A549 (cell line): ENCODE data around the gene MOB2. TPM values are rescaled to one million over a fixed set of nuclear protein-coding genes. Genes with fewer than 3 reads are reported as not detected.

Source experiments
- ATAC-seq, 2 experiments: fragments of 200-7000 bp in 1 of 2; fragments of >200 bp in 1 of 2; cut with Nextera tagmentation in 1 of 2; cut with Tn5 transposase in 1 of 2; 3 replicates each; pipeline versions ENCODE4 v1.8.0 to v1.9.1; 2018 to 2020; ENCODE audit warnings: mild to moderate bottlenecking in 1 of 2, moderate library complexity in 1 of 2
- CTCF ChIA-PET: fragments of 300-600 bp; sonication (Branson Sonifier 250); formaldehyde crosslinking; extraction: SDS; loops from one replicate; lab custom pipeline; 2021; ENCODE audit warnings: antibody characterized with exemption, inconsistent platforms; lab: Yijun Ruan, JAX
- POLR2A ChIA-PET: fragments of 350-600 bp; formaldehyde crosslinking; extraction: SDS; loops from one replicate; lab custom pipeline; 2021; ENCODE audit warnings: antibody characterized with exemption, inconsistent platforms; lab: Yijun Ruan, JAX
- DNase-seq, 2 experiments: peaks; one replicate each; pipeline versions ENCODE4 v3.0.0 to v3.0.0-alpha.2; 2011 to 2016; ENCODE audit warnings: low read depth in 1 of 2, low spot score in 1 of 2
- FAIRE-seq: peaks from 2 replicates; lab custom pipeline; 2011; peaks lifted over from hg19 to GRCh38; lab: Jason Lieb, UNC
- H3K27ac ChIP-seq, 2 experiments: fragments of >200 bp; sonication (Bioruptor Twin); formaldehyde crosslinking; 3 replicates each; pipeline ENCODE4 v1.5.1; 2016 to 2017
- H3K4me1 ChIP-seq: fragments of >200 bp; sonication (Bioruptor Twin); formaldehyde crosslinking; 3 replicates; pipeline ENCODE4 v1.6.1; 2016
- H3K4me2 ChIP-seq: fragments of >200 bp; sonication (Bioruptor Twin); formaldehyde crosslinking; 3 replicates; pipeline ENCODE4 v1.6.1; 2016
- H3K4me3 ChIP-seq: fragments of >200 bp; sonication (Bioruptor Twin); formaldehyde crosslinking; 3 replicates; pipeline ENCODE4 v1.5.1; 2016
- H3K9me3 ChIP-seq: fragments of >200 bp; sonication (Bioruptor Twin); formaldehyde crosslinking; 3 replicates; pipeline ENCODE4 v1.6.1; 2016
- BCL3 ChIP-seq: fragments of >200 bp; sonication (Bioruptor Twin); formaldehyde crosslinking; IDR thresholded peaks from 3 replicates; pipeline ENCODE4 v1.6.1; 2016
- CBX2 ChIP-seq: fragments of 200-600 bp; sonication (generic); IDR thresholded peaks from 2 replicates; pipeline ENCODE4 v1.6.1; 2016; ENCODE audit warnings: low read depth, mild to moderate bottlenecking, borderline replicate concordance
- CBX8 ChIP-seq: fragments of 200-600 bp; sonication (generic); IDR thresholded peaks from 2 replicates; pipeline ENCODE4 v1.6.1; 2016
- CHD4 ChIP-seq: fragments of 200-600 bp; sonication (generic); IDR thresholded peaks from 2 replicates; pipeline ENCODE4 v1.6.1; 2016; ENCODE audit warnings: antibody characterized with exemption, mild to moderate bottlenecking, borderline replicate concordance
- EHMT2 ChIP-seq: fragments of 200-600 bp; sonication (generic); IDR thresholded peaks from 2 replicates; pipeline ENCODE4 v1.6.1; 2016; ENCODE audit warnings: antibody characterized with exemption, low read depth, mild to moderate bottlenecking, moderate library complexity
- ELK1 ChIP-seq: fragments of 150-350 bp; IDR thresholded peaks from 2 replicates; pipeline ENCODE4 v1.6.1; 2014; ENCODE audit warnings: low read depth, mild to moderate bottlenecking, low read length
- EP300 ChIP-seq, 2 experiments: fragments of >200 bp; sonication (Bioruptor Twin); formaldehyde crosslinking; IDR thresholded peaks; 2 replicates in 1 of 2; 3 replicates in 1 of 2; pipeline ENCODE4 v1.6.1; 2016 to 2017
- HDAC2 ChIP-seq: fragments of 200-600 bp; sonication (generic); IDR thresholded peaks from 2 replicates; pipeline ENCODE4 v1.6.1; 2016
- HES2 ChIP-seq: fragments of >200 bp; sonication (Bioruptor Twin); formaldehyde crosslinking; IDR thresholded peaks from 2 replicates; pipeline ENCODE4 v1.6.1; 2016
- HMGXB4 ChIP-seq: fragments of 250-450 bp; sonication (Bioruptor Pico); IDR thresholded peaks from 2 replicates; pipeline ENCODE4 v1.5.0; 2021; ENCODE audit warnings: mild to moderate bottlenecking, moderate library complexity, borderline replicate concordance
- HOXB13 ChIP-seq: fragments of 250-450 bp; sonication (Bioruptor Pico); IDR thresholded peaks from 2 replicates; pipeline ENCODE4 v1.5.0; 2020; ENCODE audit warnings: low read depth, mild to moderate bottlenecking, moderate library complexity
- HOXB5 ChIP-seq: fragments of 250-450 bp; sonication (Bioruptor Pico); IDR thresholded peaks from 2 replicates; pipeline ENCODE4 v1.5.0; 2020; ENCODE audit warnings: mild to moderate bottlenecking, moderate library complexity
- JUN ChIP-seq, 2 experiments: fragments of >200 bp; sonication (Bioruptor Twin); formaldehyde crosslinking; IDR thresholded peaks; 2 replicates in 1 of 2; 3 replicates in 1 of 2; pipeline ENCODE4 v1.6.1; 2016 to 2017
- JUNB ChIP-seq: fragments of >200 bp; sonication (Bioruptor Twin); formaldehyde crosslinking; IDR thresholded peaks from 2 replicates; pipeline ENCODE4 v1.6.1; 2016
- MAZ ChIP-seq: fragments of 150-350 bp; IDR thresholded peaks from 2 replicates; pipeline ENCODE4 v1.6.1; 2014; ENCODE audit warnings: antibody characterized with exemption, low read depth, low read length, borderline replicate concordance
- MYC ChIP-seq: IDR thresholded peaks from 2 replicates; pipeline ENCODE4 v1.6.1; 2012; ENCODE audit warnings: mild to moderate bottlenecking, inconsistent platforms, low read length, improper control_type of control experiment, borderline replicate concordance
- NFE2L2 ChIP-seq: fragments of 150-350 bp; conservative IDR thresholded peaks from 2 replicates; pipeline ENCODE4 v1.6.1; 2014; ENCODE audit warnings: low read length
- NR3C1 ChIP-seq: fragments of >200 bp; sonication (Bioruptor Twin); formaldehyde crosslinking; IDR thresholded peaks from 3 replicates; pipeline ENCODE4 v1.6.1; 2017
- PHF8 ChIP-seq: fragments of 200-600 bp; sonication (generic); IDR thresholded peaks from 2 replicates; pipeline ENCODE4 v1.6.1; 2016; ENCODE audit warnings: low read depth, mild to moderate bottlenecking, antibody characterized with exemption, moderate library complexity, borderline replicate concordance
- RARB ChIP-seq: fragments of 250-450 bp; sonication (Bioruptor Pico); IDR thresholded peaks from 2 replicates; pipeline ENCODE4 v1.8.0; 2021; ENCODE audit warnings: mild to moderate bottlenecking, moderate library complexity
- SMC3 ChIP-seq: fragments of >200 bp; sonication (Bioruptor Twin); formaldehyde crosslinking; IDR thresholded peaks from 3 replicates; pipeline ENCODE4 v1.6.1; 2018; ENCODE audit warnings: inconsistent platforms
- TFCP2L1 ChIP-seq: fragments of 250-450 bp; sonication (Bioruptor Pico); IDR thresholded peaks from 2 replicates; pipeline ENCODE4 v1.5.0; 2021; ENCODE audit warnings: mild to moderate bottlenecking
- TP53 ChIP-seq: fragments of 250-450 bp; sonication (Bioruptor Pico); IDR thresholded peaks from 2 replicates; pipeline ENCODE4 v1.5.0; 2021; ENCODE audit warnings: mild to moderate bottlenecking, moderate library complexity
- ZC3H11A ChIP-seq: fragments of 450-650 bp; IDR thresholded peaks from 2 replicates; pipeline ENCODE4 v1.6.1; 2014; ENCODE audit warnings: antibody characterized with exemption, mild to moderate bottlenecking
- ZNF302 ChIP-seq: fragments of 250-450 bp; sonication (Bioruptor Pico); IDR thresholded peaks from 2 replicates; pipeline ENCODE4 v1.9.0; 2021; ENCODE audit warnings: inconsistent platforms, mild to moderate bottlenecking, moderate library complexity
- ZSCAN20 ChIP-seq: fragments of 250-450 bp; sonication (Bioruptor Pico); IDR thresholded peaks from 2 replicates; pipeline ENCODE4 v1.8.0; 2022; ENCODE audit warnings: mild to moderate bottlenecking, moderate library complexity
- WGBS: methylation state at CpG from one replicate; pipeline ENCODE4 v1.1.6; 2017; ENCODE audit errors: missing lambda C conversion rate; 5-methylcytosine and 5-hydroxymethylcytosine counted together
- polyA plus RNA-seq, 4 experiments: library from polyadenylated mRNA; depleted of rRNA in 3 of 4; stranded (reverse); fragments of >200 nt; fragmentation: RNase III in 1 of 4; extraction: RNeasy Plus Mini Kit Qiagen cat#74134 plus additional on column Dnase treatment in 1 of 4; gene quantifications; 2 replicates in 3 of 4; 3 replicates in 1 of 4; pipeline ENCODE4 v1.2.3, GENCODE V29; 2011 to 2017
- TF ChIP-seq, protein P1 (sequence below): fragments of 450-650 bp; IDR thresholded peaks from 2 replicates; pipeline ENCODE4 v1.6.1; 2014; ENCODE audit warnings: antibody characterized with exemption
- TF ChIP-seq, protein P2 (sequence below): fragments of 250-450 bp; sonication (Bioruptor Pico); IDR thresholded peaks from 2 replicates; pipeline ENCODE4 v1.5.0; 2020; ENCODE audit warnings: low read depth, mild to moderate bottlenecking, moderate library complexity

MOB2 gene
- polyA plus RNA-seq, 2 of the 4 experiments (the other 2 are of a cell fraction) = 25.4 to 38.2 TPM

GRCh38 chr11:1533342-1533725, 46.8 kb upstream of the MOB2 start:
- no peak for ATAC-seq
- CTCF ChIA-PET = interaction anchor here (1.3 to 1.7 kb wide), 2 partner anchors 13 to 41 kb away, joined by 8 read pairs; no protein-coding TSS in a partner anchor
- TF ChIP-seq HMGXB4 = no peak
- no peak for TF ChIP-seq CBX8
- no peak for TF ChIP-seq HOXB13 (CRISPR knock-in tag)
- no peak for TF ChIP-seq CBX2
- TF ChIP-seq TP53 = no peak
- TF ChIP-seq ELK1 = no peak
- TF ChIP-seq TFCP2L1 (CRISPR knock-in tag) = no peak
- no peak for TF ChIP-seq HES2
- TF ChIP-seq NR3C1 = no peak
- TF ChIP-seq JUN (IDR thresholded peaks at IDR 0.05) = no peak
- TF ChIP-seq MYC = no peak
- TF ChIP-seq RARB (CRISPR knock-in tag) = no peak
- TF ChIP-seq ZC3H11A = no peak
- no peak for TF ChIP-seq MAZ
- no peak for TF ChIP-seq ZNF302 (CRISPR knock-in tag)
- TF ChIP-seq HDAC2 = no peak
- no peak for TF ChIP-seq SMC3
- TF ChIP-seq BCL3 = no peak
- Histone ChIP-seq H3K4me3 (no peak overlapping the region), H3K27ac (no peak overlapping the region), H3K9me3 (no peaks in the 10 kb centered on the region), H3K4me2 (no peak overlapping the region), H3K4me1 (no peaks in the 10 kb centered on the region)
- POLR2A ChIA-PET = no interaction called here
- over 99% methylated on average over 9 of the region's 10 CpGs for WGBS
- no peak for DNase-seq
- no peak for FAIRE-seq

DNA sequence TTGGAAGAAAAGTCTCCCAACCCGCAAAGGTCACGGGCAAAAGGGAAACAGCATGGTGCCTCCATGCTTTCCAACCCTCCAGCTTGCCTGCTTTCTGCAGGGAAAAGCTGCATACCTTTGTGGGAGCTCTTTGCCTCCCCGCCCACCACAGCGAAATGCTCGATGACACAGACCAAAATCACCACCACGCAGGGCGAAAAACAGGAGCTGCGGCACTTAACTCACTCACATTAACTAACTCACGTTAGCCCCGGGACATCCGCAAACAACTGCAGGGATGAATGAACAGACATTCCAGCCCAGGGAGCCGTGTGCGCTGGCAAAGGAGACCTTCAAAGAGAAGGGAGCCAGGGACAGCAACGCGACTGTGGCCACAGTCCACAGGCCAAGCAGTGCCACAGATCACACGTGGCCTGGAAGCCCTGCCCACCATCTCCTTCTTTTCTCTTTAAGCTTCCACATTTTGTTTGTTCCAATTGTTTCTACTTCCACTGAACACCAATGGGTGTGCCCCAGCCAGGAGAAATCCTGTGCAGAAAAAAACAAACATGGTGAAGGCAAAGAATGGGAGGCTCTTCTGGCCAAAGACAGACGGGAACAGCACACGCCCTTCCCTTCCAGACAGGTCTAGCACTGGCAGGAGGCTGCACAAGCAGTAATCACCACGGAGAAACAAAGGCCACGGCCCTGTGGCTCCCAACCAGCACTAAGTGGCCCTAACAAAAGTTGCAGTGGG, 46.2 kb upstream of the MOB2 start:
- H3K4me2 ChIP-seq = no peak overlapping the region
- no peak overlapping the region for H3K4me3 ChIP-seq
- CTCF ChIA-PET = interaction anchor here (1.3 to 1.8 kb wide), 4 partner anchors 14 to 42 kb away, joined by 5 to 9 read pairs (median 8); no protein-coding TSS in a partner anchor
- no peak for DNase-seq
- FAIRE-seq = no peak
- TF ChIP-seq TP53 (no peak), HOXB5 (CRISPR knock-in tag) (no peak), HES2 (no peak), CHD4 (no peak), ZSCAN20 (CRISPR knock-in tag) (no peak), PHF8 (no peak), NR3C1 (no peak), ZC3H11A (no peak), NFE2L2 (no peak), EP300 (IDR thresholded peaks at IDR 0.05) (no peak), EHMT2 (no peak), JUNB (no peak)
- TF ChIP-seq, protein P1, sequence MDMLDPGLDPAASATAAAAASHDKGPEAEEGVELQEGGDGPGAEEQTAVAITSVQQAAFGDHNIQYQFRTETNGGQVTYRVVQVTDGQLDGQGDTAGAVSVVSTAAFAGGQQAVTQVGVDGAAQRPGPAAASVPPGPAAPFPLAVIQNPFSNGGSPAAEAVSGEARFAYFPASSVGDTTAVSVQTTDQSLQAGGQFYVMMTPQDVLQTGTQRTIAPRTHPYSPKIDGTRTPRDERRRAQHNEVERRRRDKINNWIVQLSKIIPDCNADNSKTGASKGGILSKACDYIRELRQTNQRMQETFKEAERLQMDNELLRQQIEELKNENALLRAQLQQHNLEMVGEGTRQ = no peak
- TF ChIP-seq, protein P2, sequence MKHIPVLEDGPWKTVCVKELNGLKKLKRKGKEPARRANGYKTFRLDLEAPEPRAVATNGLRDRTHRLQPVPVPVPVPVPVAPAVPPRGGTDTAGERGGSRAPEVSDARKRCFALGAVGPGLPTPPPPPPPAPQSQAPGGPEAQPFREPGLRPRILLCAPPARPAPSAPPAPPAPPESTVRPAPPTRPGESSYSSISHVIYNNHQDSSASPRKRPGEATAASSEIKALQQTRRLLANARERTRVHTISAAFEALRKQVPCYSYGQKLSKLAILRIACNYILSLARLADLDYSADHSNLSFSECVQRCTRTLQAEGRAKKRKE = no peak
- TF ChIP-seq, all 56 proteins: peak for 0
- no peak overlapping the region for H3K27ac ChIP-seq
- WGBS = 88% methylated on average over 20 of the region's 20 CpGs
- H3K4me1 ChIP-seq = no peaks in the 10 kb centered on the region
- POLR2A ChIA-PET = no interaction called here
- no peak for ATAC-seq
- no peaks in the 10 kb centered on the region for H3K9me3 ChIP-seq
